Keratinocyte (primary cell): ENCODE results near the gene B9D2. TPM values are rescaled to one million over a fixed set of nuclear protein-coding genes. Genes with fewer than 3 reads are reported as not detected.
"Not testable (repeated sequence)": the region's sequence is repeated elsewhere in the genome, so short reads cannot be mapped to it uniquely, and the experiment has no call there.

Source experiments
- DNase-seq: peaks from one replicate; pipeline ENCODE4 v3.0.0-alpha.2; 2011; ENCODE audit warnings: low read depth, missing footprints, low spot score
- FAIRE-seq: peaks from 2 replicates; lab custom pipeline; 2011; peaks lifted over from hg19 to GRCh38; lab: Jason Lieb, UNC
- H2AFZ ChIP-seq: 2 replicates; pipeline ENCODE4 v1.6.0; 2012; ENCODE audit warnings: low read length, control low read depth, inconsistent platforms; ENCODE audit not compliant: control insufficient read depth
- H3K27ac ChIP-seq: 2 replicates; pipeline ENCODE4 v1.5.1; 2011; ENCODE audit warnings: low read length; ENCODE audit not compliant: control insufficient read depth, insufficient read depth
- H3K27me3 ChIP-seq: 3 replicates; pipeline ENCODE4 v1.6.0; 2011; ENCODE audit warnings: low read length; ENCODE audit not compliant: control insufficient read depth, insufficient read depth; ENCODE audit errors: extremely low read depth
- H3K36me3 ChIP-seq, 2 experiments: 2 replicates in 1 of 2; 3 replicates in 1 of 2; pipeline ENCODE4 v1.5.1; 2011; ENCODE audit warnings: low read length in 2 of 2, mild to moderate bottlenecking in 1 of 2; ENCODE audit not compliant: control insufficient read depth in 2 of 2, insufficient read depth in 2 of 2; ENCODE audit errors: extremely low read depth in 1 of 2
- H3K4me1 ChIP-seq: 3 replicates; pipeline ENCODE4 v1.5.1; 2011; ENCODE audit warnings: low read length; ENCODE audit not compliant: control insufficient read depth, insufficient read depth; ENCODE audit errors: extremely low read depth
- H3K4me2 ChIP-seq: 3 replicates; pipeline ENCODE4 v1.6.0; 2011; ENCODE audit warnings: low read depth, low read length; ENCODE audit not compliant: control insufficient read depth, insufficient read depth; ENCODE audit errors: extremely low read depth
- H3K4me3 ChIP-seq, 3 experiments: fragments of 200-600 bp in 1 of 3; sonication (generic) in 1 of 3; 2 replicates in 2 of 3; 3 replicates in 1 of 3; pipeline ENCODE4 v1.5.1; 2011 to 2016; ENCODE audit warnings: low read length in 3 of 3, mild to moderate bottlenecking in 3 of 3, control low read depth in 2 of 3, inconsistent platforms in 1 of 3, low read depth in 1 of 3, mixed read lengths in 1 of 3, mixed run types in 1 of 3, moderate library complexity in 1 of 3; ENCODE audit not compliant: control insufficient read depth in 2 of 3, insufficient read depth in 2 of 3; ENCODE audit errors: extremely low read depth in 1 of 3
- H3K79me2 ChIP-seq: 2 replicates; pipeline ENCODE4 v1.6.0; 2012; ENCODE audit warnings: low read length; ENCODE audit not compliant: control insufficient read depth, insufficient read depth
- H3K9ac ChIP-seq: 3 replicates; pipeline ENCODE4 v1.6.0; 2011; ENCODE audit warnings: low read length; ENCODE audit not compliant: control insufficient read depth, insufficient read depth; ENCODE audit errors: extremely low read depth
- H3K9me1 ChIP-seq: 3 replicates; pipeline ENCODE4 v1.6.0; 2011; ENCODE audit warnings: low read length; ENCODE audit not compliant: control insufficient read depth, insufficient read depth; ENCODE audit errors: extremely low read depth
- H3K9me3 ChIP-seq: 2 replicates; pipeline ENCODE4 v1.5.1; 2012; ENCODE audit warnings: low read depth, low read length; ENCODE audit not compliant: control insufficient read depth
- H4K20me1 ChIP-seq: 3 replicates; pipeline ENCODE4 v1.6.0; 2011; ENCODE audit warnings: low read length; ENCODE audit not compliant: control insufficient read depth, insufficient read depth; ENCODE audit errors: extremely low read depth
- CTCF ChIP-seq, 3 experiments: IDR thresholded peaks in 1 of 3; conservative IDR thresholded peaks in 1 of 3; optimal IDR thresholded peaks in 1 of 3; 2 replicates in 2 of 3; 3 replicates in 1 of 3; pipeline versions ENCODE3 to v1.5.1; 2011; ENCODE audit warnings: low read length in 3 of 3, mild to moderate bottlenecking in 3 of 3, moderate library complexity in 2 of 3, control low read depth in 1 of 3, inconsistent platforms in 1 of 3; ENCODE audit not compliant: insufficient read depth in 2 of 3; ENCODE audit errors: extremely low read depth in 1 of 3
- EZH2 ChIP-seq: IDR thresholded peaks from one replicate; pipeline ENCODE4 v1.6.1; 2012; ENCODE audit warnings: inconsistent platforms, mild to moderate bottlenecking, low read length, moderate library complexity
- dilution Hi-C: fragments of 300-500 bp; cut with MboI; formaldehyde crosslinking; loops from one replicate; pipeline ENCODE4 v1.7.0; 2020; ENCODE audit warnings: low sequenced_read_pairs; ENCODE audit not compliant: extremely low pct_ligation_motif_present
- polyA plus RNA-seq, 5 experiments: library from polyadenylated mRNA; depleted of rRNA in 3 of 5; stranded (reverse) in 3 of 5; stranded (forward) in 1 of 5; unstranded in 1 of 5; fragments of >200 nt; gene quantifications; 1 replicate in 1 of 5; 2 replicates in 3 of 5; 3 replicates in 1 of 5; pipeline versions ENCODE4 v1.2.1 to v1.2.3, GENCODE V29; 2011 to 2012; ENCODE audit warnings: missing spikeins in 2 of 5, low read depth in 1 of 5, low replicate concordance in 1 of 5

Gene B9D2
- polyA plus RNA-seq, 1 donor (not counting 4 experiments of a cell fraction or from before 2014, with no cell fraction given): 2.8 TPM

- H3K9me1 ChIP-seq: no peaks in the 10 kb centered on the region
- peaks cover 11 to 14% of the 10 kb centered on the region in 2 experiments for H3K36me3 ChIP-seq
- no peaks in the 10 kb centered on the region for H3K9me3 ChIP-seq
- peak overlapping the region; percentile 44 for H3K4me2 ChIP-seq
- DNase-seq: no peak
- peak overlapping the region; percentile 4 for H3K9ac ChIP-seq
- no peaks in the 10 kb centered on the region for H3K79me2 ChIP-seq
- H3K4me3 ChIP-seq: peak overlapping the region in 1 of 3 experiments; percentile 24
- H3K27ac ChIP-seq: peak overlapping the region; percentile 47
- dilution Hi-C loops: no loop called here
- H3K27me3 ChIP-seq: no peaks in the 10 kb centered on the region
- no peak overlapping the region for H2AFZ ChIP-seq
- no peak for FAIRE-seq
- peaks cover 12% of the 10 kb centered on the region for H3K4me1 ChIP-seq
- no peaks in the 10 kb centered on the region for H4K20me1 ChIP-seq
- TF ChIP-seq CTCF (optimal IDR thresholded peaks at IDR 0.05 in 1 of 3, IDR thresholded peaks at IDR 0.05 in 1 of 3, conservative IDR thresholded peaks at IDR 0.05 in 1 of 3; ENCODE audit: extremely low read depth in 1 of 3, insufficient read depth in 2 of 3, low read length in 3 of 3) (no peak), EZH2 (no peak)
Measured at GRCh38 chr19:41386442-41386841, 22.5 kb upstream of the B9D2 start.

GRCh38 chr19:41384351-41384750 is 20.4 kb upstream of the B9D2 start:
- FAIRE-seq (no peak), DNase-seq (no peak)
- Histone ChIP-seq H2AFZ (no peak overlapping the region), H3K36me3 (peaks cover 7 to 10% of the 10 kb centered on the region in 2 experiments), H3K27me3 (no peaks in the 10 kb centered on the region), H3K9me1 (no peaks in the 10 kb centered on the region), H3K79me2 (no peaks in the 10 kb centered on the region), H3K27ac (no peak overlapping the region), H4K20me1 (no peaks in the 10 kb centered on the region), H3K4me3 (no peak overlapping the region), H3K4me1 (peaks cover 18% of the 10 kb centered on the region), H3K4me2 (no peak overlapping the region), H3K9me3 (no peaks in the 10 kb centered on the region), H3K9ac (no peak overlapping the region)
- dilution Hi-C loops: no loop called here
- TF ChIP-seq CTCF (optimal IDR thresholded peaks at IDR 0.05 in 1 of 3, IDR thresholded peaks at IDR 0.05 in 1 of 3, conservative IDR thresholded peaks at IDR 0.05 in 1 of 3; ENCODE audit: extremely low read depth in 1 of 3, insufficient read depth in 2 of 3, low read length in 3 of 3) (no peak), EZH2 (no peak)

- H4K20me1 ChIP-seq, DNase-seq, H3K36me3 ChIP-seq, H2AFZ ChIP-seq, dilution Hi-C loops, H3K9me1 ChIP-seq, H3K4me3 ChIP-seq, H3K27ac ChIP-seq, H3K9ac ChIP-seq, H3K79me2 ChIP-seq, H3K9me3 ChIP-seq, H3K4me2 ChIP-seq, H3K27me3 ChIP-seq, FAIRE-seq: not testable (repeated sequence)
- peaks cover 18% of the 10 kb centered on the region for H3K4me1 ChIP-seq
Measured at GRCh38 chr19:41381536-41381935, 17.6 kb upstream of the B9D2 start.
